GM21423 (cell line): ENCODE results near the gene XPOT.

Experiments
- ATAC-seq: cut with Tn5 transposase; IDR thresholded peaks from one replicate; pipeline ENCODE4 v1.9.1; 2021; ENCODE audit warnings: mild to moderate bottlenecking, moderate library complexity; ENCODE audit not compliant: unreplicated experiment

XPOT gene

DNA sequence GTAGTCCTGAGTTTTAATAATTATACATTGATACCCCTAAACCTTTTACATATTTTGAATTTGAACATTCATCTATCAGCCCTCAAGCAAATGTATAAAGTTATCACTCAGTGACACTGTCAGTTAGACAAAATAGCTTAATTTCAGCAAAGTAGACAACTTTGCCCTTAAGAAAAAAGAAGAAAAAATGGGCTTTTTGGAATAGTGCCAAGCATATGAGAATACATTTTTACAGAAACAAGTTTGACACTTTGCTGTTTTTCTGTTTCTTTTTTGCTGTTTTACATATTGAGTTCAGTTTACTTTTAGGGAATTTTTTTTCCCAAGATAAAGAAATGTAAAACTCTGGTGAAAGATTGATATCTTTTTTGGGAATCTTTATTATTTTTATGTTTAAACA, 62.0 kb downstream of the XPOT start:
- no peak for ATAC-seq

- no peak for ATAC-seq
Measured at GRCh38 chr12:64468966-64469365, 64.8 kb downstream of the XPOT start.

DNA sequence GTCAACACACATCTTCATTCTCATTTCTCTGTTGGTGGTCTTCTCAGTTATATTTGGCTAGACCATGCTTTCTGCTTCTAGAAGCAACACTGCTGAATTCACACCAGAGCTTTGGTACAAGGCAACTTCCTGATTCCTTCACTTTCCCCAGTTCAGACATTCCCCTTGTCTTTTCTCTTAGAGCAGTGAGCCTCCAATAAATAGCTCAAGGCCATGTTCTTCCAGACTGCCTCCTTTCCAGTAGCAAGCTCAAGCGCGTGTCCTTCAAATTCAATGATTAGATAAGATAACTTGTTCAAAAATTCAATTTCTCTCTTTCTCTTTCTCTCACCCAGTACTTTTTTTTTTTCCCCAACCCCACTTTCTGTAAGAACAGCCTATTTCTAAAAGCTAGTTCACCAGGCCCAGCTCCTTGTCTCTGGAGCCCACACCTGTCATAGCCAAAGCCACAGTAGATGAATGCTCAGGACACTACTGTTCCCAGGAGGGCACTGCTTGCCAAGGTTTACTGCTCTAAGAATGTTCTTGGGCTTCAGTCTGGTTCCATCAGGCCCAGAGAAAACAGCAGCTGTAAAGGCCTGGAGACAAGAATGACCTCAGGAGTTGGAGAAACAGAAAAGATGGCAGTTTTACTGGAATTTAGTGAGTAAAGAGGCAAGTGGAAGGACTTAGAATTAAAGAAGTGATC, 65.4 kb downstream of the XPOT start:
- ATAC-seq: no peak

- no peak for ATAC-seq
Measured at GRCh38 chr12:64470495-64470894, 66.3 kb downstream of the XPOT start.

- no peak for ATAC-seq
Measured at GRCh38 chr12:64473176-64473575, 69.0 kb downstream of the XPOT start.

- ATAC-seq: no peak
Measured at GRCh38 chr12:64475518-64475917, 71.3 kb downstream of the XPOT start.

DNA sequence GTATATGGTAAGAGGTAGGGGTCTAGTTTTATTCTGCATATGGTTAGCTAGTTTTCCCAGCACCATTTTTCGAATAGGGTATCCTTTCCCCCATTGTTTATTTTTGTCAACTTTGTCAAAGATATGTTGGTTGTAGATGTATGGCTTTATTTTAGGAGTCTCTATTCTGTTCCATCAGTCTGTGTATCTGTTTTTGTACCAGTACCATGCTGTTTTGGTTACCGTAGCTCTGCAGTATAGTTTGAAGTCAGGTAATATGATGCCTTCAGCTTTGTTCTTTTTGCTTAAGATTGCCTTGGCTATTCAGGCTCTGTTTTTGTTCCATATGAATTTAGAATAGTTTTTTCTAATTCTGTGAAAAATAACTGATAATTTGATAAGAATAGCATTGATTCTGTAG, 72.7 kb downstream of the XPOT start:
- no peak for ATAC-seq

GRCh38 chr12:64478661-64479060, 74.5 kb downstream of the XPOT start:
- ATAC-seq: no peak

GRCh38 chr12:64480148-64480547, 76.0 kb downstream of the XPOT start:
- no peak for ATAC-seq

- ATAC-seq: no peak
Measured at GRCh38 chr12:64486657-64487056, 82.5 kb downstream of the XPOT start.

DNA sequence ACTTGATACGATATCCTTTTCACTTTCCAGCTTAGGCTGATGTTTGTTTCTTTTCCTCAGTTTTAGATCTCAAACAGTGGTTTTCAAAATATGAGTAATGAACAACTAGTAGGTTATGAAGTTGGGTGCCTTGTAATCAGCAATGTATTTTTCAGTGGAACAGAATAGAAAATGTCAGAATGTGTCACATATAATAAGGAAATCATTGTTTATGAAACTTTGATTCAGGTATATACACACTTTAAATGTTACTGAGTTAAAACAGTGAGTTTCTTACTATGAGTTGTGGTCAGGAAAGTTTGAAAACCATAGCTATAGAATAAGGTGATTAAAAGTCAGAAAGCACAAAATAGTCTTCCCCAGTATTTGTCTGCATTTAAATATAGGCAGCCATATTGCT, 87.5 kb downstream of the XPOT start:
- ATAC-seq: no peak

DNA sequence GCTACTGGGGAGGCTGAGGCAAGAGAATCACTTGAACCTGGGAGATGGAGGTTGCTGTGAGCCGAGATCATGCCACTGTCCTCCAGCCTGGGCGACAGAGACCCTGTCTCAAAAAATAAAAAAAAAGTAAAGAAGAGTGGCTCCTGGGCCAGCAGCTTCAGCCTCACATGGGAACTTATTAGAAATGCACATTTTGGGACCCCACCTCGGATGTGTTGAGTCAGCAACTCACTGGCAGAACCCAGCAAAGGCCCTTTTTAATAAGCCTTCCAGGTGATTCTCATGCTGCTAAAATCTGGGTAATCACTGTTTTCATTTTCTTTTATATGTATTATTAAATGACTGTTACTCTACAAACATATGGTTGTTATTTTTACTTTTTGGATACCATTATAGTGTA, 89.3 kb downstream of the XPOT start:
- ATAC-seq: no peak

DNA sequence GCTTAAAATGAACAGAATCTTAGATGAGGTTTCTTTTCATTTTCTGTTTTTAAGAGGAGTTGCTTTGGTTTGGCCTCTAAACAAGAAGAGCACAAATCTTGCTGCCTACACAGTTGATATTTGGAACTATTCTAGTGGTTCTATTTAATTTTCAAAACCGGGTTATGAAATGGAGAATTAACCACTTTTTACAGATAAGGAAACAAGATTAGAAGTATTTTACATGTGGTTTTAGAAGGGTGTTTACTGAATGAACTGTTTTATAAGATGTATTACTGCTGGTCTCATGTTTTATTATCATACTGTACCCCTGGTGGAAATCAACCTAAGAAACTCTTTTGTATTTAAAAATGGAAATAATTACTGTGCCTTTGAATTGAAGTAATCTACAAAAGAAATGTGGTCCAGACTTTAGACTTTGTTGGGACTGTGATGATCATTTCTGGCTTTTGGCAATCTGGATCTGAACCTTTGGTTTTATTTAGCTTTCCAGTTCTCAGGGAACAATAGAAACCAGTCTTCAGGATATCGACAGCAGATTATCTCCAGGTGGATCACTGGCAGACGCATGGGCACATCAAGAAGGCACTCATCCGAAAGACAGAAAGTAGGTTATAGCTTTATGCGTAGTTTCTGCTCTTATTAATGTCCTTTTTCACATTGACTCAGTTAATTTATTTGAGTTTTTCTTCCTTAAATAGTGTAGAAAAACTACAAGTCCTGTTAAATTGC, 91.0 kb downstream of the XPOT start:
- no peak for ATAC-seq

GRCh38 chr12:64496839-64497400, 92.7 kb downstream of the XPOT start:
- ATAC-seq: no peak

GRCh38 chr12:64497484-64497883, 93.3 kb downstream of the XPOT start:
- no peak for ATAC-seq

DNA sequence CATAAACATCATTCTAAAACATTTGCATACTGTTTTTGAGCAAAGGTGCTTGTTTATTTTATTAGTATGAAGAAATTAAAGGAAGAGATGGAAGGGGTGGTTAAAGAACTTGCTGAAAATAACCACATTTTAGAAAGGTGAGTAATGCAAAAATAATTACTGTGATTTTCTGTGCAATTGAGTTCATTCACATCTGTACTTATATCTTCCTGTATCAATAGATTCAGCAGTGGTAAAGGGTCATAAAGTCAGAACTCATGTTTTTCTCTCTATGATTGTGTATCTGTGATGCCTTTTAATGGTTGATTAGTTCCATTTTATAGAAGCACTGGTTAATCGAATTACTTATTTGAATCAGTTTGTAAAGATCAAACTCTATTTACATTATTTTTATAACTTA, 93.7 kb downstream of the XPOT start:
- ATAC-seq: no peak

- no peak for ATAC-seq
Measured at GRCh38 chr12:64500394-64500793, 96.2 kb downstream of the XPOT start.
